Measurements from ENCODE around the gene CEMIP2. TPM values are rescaled to one million over a fixed set of nuclear protein-coding genes. Genes with fewer than 3 reads are reported as not detected.
"Not testable (repeated sequence)": the region's sequence is repeated elsewhere in the genome, so short reads cannot be mapped to it uniquely, and the experiment has no call there.

CEMIP2 gene
- total RNA-seq, 1 experiment from 2014 or later = 40.5 TPM

DNA sequence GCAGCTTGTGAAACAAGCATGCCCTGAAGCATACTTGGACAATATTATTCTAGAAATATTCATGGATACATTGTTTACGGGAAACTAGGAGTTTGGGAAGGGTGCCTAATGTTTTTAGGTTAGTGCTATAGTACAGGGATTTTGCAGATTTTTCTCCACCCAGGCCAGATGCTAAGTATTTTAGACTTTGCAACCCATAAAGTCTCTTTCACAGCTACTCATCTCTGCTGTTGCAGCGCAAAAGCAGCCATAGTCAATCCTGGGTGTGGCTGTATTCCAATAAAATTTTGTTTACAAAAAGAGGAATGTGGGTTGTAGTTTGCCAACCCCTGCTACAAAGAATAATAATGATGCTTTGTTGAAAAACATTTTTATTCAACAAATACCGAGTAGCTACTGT, 106.2 kb downstream of the CEMIP2 start (continued):
- no peak for TF ChIP-seq ZBTB21 (CRISPR knock-in tag; IDR thresholded peaks at IDR 0.05; ENCODE audit: borderline replicate concordance)

DNA sequence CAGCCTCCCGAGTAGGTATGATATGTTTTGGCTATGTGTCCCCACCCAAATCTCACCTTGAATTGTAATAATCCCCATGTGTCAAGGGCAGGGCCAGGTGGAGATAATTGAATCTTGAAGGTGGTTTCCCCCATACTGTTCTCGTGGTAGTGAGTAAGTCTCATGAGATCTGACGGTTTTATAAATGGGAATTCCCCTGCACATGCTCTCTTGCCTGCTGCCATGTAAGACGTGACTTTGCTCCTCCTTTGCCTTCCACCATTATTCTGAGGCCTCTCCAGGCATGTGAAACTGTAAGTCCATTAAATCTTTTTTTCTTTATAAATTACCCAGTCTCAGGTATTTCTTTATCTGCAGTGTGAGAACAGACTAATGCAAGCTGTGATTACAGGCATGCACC, 111.0 kb downstream of the CEMIP2 start:
- ATAC-seq; H3K36me3 Mint-ChIP-seq; POLR2A ChIA-PET; H3K27ac Mint-ChIP-seq; H3K9me3 Mint-ChIP-seq; DNase-seq (ENCODE audit: low spot score); H3K27me3 Mint-ChIP-seq (ENCODE audit: low read depth); H3K4me3 Mint-ChIP-seq; H3K4me1 Mint-ChIP-seq; CTCF ChIA-PET: not testable (repeated sequence)

DNA sequence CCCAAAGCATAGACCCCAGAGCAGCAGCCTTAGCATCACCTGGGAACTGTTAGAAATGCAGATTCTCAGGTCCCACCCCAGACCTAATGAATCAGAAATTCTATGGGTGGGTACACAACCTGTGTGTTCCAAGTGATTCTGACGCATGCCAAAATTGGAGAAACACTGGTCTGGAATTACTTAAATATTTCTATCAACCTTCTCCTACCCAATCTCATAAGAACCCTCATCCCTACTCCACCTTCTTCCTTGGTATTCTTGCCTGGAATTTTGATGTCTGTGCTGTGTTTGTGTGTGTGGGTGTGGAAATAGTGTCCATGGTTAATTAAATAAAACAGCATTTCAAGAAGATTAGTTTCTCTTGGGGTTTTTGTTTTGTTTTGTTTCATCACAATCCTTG, 111.8 kb downstream of the CEMIP2 start:
- Mint-ChIP-seq H3K4me1 (peaks cover 3% of the 10 kb centered on the region; the same call in 1 of the 2 replicates), H3K4me3 (no peak overlapping the region), H3K36me3 (no peaks in the 10 kb centered on the region), H3K27ac (no peak overlapping the region), H3K9me3 (peaks cover 10% of the 10 kb centered on the region; the same call in 1 of the 2 replicates), H3K27me3 (ENCODE audit: low read depth) (no peaks in the 10 kb centered on the region; the same call in 1 of the 2 replicates)
- POLR2A ChIA-PET = no interaction called here
- CTCF ChIA-PET = no interaction called here
- ATAC-seq (no peak), DNase-seq (ENCODE audit: low spot score) (no peak)
- no peak for TF ChIP-seq MXD4 (CRISPR knock-in tag; IDR thresholded peaks at IDR 0.05; ENCODE audit: borderline replicate concordance)
- TF ChIP-seq, protein P1, sequence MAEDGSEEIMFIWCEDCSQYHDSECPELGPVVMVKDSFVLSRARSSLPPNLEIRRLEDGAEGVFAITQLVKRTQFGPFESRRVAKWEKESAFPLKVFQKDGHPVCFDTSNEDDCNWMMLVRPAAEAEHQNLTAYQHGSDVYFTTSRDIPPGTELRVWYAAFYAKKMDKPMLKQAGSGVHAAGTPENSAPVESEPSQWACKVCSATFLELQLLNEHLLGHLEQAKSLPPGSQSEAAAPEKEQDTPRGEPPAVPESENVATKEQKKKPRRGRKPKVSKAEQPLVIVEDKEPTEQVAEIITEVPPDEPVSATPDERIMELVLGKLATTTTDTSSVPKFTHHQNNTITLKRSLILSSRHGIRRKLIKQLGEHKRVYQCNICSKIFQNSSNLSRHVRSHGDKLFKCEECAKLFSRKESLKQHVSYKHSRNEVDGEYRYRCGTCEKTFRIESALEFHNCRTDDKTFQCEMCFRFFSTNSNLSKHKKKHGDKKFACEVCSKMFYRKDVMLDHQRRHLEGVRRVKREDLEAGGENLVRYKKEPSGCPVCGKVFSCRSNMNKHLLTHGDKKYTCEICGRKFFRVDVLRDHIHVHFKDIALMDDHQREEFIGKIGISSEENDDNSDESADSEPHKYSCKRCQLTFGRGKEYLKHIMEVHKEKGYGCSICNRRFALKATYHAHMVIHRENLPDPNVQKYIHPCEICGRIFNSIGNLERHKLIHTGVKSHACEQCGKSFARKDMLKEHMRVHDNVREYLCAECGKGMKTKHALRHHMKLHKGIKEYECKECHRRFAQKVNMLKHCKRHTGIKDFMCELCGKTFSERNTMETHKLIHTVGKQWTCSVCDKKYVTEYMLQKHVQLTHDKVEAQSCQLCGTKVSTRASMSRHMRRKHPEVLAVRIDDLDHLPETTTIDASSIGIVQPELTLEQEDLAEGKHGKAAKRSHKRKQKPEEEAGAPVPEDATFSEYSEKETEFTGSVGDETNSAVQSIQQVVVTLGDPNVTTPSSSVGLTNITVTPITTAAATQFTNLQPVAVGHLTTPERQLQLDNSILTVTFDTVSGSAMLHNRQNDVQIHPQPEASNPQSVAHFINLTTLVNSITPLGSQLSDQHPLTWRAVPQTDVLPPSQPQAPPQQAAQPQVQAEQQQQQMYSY (CRISPR knock-in tag; IDR thresholded peaks at IDR 0.05) = no peak
- no peak for TF ChIP-seq ZNF219 (CRISPR knock-in tag; IDR thresholded peaks at IDR 0.05; ENCODE audit: borderline replicate concordance)
- TF ChIP-seq CREM (CRISPR knock-in tag; IDR thresholded peaks at IDR 0.05) = no peak
- TF ChIP-seq, protein P2, sequence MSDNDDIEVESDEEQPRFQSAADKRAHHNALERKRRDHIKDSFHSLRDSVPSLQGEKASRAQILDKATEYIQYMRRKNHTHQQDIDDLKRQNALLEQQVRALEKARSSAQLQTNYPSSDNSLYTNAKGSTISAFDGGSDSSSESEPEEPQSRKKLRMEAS (CRISPR knock-in tag; IDR thresholded peaks at IDR 0.05) = no peak
- TF ChIP-seq, protein P3, sequence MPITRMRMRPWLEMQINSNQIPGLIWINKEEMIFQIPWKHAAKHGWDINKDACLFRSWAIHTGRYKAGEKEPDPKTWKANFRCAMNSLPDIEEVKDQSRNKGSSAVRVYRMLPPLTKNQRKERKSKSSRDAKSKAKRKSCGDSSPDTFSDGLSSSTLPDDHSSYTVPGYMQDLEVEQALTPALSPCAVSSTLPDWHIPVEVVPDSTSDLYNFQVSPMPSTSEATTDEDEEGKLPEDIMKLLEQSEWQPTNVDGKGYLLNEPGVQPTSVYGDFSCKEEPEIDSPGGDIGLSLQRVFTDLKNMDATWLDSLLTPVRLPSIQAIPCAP (CRISPR knock-in tag; IDR thresholded peaks at IDR 0.05) = no peak
- TF ChIP-seq, protein P4, sequence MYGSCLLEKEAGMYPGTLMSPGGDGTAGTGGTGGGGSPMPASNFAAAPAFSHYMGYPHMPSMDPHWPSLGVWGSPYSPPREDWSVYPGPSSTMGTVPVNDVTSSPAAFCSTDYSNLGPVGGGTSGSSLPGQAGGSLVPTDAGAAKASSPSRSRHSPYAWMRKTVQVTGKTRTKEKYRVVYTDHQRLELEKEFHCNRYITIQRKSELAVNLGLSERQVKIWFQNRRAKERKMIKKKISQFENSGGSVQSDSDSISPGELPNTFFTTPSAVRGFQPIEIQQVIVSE (CRISPR knock-in tag; IDR thresholded peaks at IDR 0.05; ENCODE audit: borderline replicate concordance) = no peak
- TF ChIP-seq TP53 (CRISPR knock-in tag; IDR thresholded peaks at IDR 0.05) = no peak
- no peak for TF ChIP-seq ZNF121 (CRISPR knock-in tag; IDR thresholded peaks at IDR 0.05)
- TF ChIP-seq, protein P5, sequence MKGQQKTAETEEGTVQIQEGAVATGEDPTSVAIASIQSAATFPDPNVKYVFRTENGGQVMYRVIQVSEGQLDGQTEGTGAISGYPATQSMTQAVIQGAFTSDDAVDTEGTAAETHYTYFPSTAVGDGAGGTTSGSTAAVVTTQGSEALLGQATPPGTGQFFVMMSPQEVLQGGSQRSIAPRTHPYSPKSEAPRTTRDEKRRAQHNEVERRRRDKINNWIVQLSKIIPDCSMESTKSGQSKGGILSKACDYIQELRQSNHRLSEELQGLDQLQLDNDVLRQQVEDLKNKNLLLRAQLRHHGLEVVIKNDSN (CRISPR knock-in tag; IDR thresholded peaks at IDR 0.05) = no peak
- no peak for TF ChIP-seq FOXP1 (CRISPR knock-in tag; IDR thresholded peaks at IDR 0.05; ENCODE audit: borderline replicate concordance)

DNA sequence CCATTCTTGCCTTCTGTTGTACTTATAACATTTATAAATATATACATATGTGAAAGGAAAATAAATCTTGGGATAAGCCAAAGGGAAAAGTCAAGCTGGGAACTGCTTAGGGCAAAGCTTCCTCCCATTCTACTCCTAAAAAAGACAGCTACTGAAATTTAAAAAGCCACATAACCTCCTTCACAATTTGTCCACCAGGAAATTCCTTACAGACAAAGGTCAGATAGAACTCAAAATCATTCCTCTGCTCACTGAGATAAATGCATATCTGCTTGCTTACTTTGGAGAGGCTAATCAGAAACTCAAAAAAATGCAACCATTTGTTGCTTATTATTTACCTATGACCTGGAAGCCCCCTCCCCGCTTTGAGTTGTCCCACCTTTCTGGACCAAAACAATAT, 112.5 kb downstream of the CEMIP2 start:
- ATAC-seq = no peak
- Mint-ChIP-seq H3K9me3 (peaks cover 10% of the 10 kb centered on the region; the same call in 1 of the 2 replicates), H3K27me3 (ENCODE audit: low read depth) (no peaks in the 10 kb centered on the region; the same call in 1 of the 2 replicates), H3K36me3 (no peaks in the 10 kb centered on the region), H3K4me3 (no peak overlapping the region), H3K4me1 (no peaks in the 10 kb centered on the region), H3K27ac (no peak overlapping the region)
- no peak for DNase-seq (ENCODE audit: low spot score)
- CTCF ChIA-PET = no interaction called here
- POLR2A ChIA-PET = no interaction called here
- TF ChIP-seq, protein P6, sequence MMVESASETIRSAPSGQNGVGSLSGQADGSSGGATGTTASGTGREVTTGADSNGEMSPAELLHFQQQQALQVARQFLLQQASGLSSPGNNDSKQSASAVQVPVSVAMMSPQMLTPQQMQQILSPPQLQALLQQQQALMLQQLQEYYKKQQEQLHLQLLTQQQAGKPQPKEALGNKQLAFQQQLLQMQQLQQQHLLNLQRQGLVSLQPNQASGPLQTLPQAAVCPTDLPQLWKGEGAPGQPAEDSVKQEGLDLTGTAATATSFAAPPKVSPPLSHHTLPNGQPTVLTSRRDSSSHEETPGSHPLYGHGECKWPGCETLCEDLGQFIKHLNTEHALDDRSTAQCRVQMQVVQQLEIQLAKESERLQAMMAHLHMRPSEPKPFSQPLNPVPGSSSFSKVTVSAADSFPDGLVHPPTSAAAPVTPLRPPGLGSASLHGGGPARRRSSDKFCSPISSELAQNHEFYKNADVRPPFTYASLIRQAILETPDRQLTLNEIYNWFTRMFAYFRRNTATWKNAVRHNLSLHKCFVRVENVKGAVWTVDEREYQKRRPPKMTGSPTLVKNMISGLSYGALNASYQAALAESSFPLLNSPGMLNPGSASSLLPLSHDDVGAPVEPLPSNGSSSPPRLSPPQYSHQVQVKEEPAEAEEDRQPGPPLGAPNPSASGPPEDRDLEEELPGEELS (CRISPR knock-in tag; IDR thresholded peaks at IDR 0.05) = no peak
- no peak for TF ChIP-seq FOXJ3 (CRISPR knock-in tag; IDR thresholded peaks at IDR 0.05; ENCODE audit: borderline replicate concordance)
- TF ChIP-seq KAT7 (CRISPR knock-in tag; IDR thresholded peaks at IDR 0.05; ENCODE audit: borderline replicate concordance) = no peak
- TF ChIP-seq, protein P7, sequence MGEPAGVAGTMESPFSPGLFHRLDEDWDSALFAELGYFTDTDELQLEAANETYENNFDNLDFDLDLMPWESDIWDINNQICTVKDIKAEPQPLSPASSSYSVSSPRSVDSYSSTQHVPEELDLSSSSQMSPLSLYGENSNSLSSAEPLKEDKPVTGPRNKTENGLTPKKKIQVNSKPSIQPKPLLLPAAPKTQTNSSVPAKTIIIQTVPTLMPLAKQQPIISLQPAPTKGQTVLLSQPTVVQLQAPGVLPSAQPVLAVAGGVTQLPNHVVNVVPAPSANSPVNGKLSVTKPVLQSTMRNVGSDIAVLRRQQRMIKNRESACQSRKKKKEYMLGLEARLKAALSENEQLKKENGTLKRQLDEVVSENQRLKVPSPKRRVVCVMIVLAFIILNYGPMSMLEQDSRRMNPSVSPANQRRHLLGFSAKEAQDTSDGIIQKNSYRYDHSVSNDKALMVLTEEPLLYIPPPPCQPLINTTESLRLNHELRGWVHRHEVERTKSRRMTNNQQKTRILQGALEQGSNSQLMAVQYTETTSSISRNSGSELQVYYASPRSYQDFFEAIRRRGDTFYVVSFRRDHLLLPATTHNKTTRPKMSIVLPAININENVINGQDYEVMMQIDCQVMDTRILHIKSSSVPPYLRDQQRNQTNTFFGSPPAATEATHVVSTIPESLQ (CRISPR knock-in tag; IDR thresholded peaks at IDR 0.05) = no peak
- no peak for TF ChIP-seq JUN (CRISPR knock-in tag; IDR thresholded peaks at IDR 0.05)
- TF ChIP-seq, protein P8, sequence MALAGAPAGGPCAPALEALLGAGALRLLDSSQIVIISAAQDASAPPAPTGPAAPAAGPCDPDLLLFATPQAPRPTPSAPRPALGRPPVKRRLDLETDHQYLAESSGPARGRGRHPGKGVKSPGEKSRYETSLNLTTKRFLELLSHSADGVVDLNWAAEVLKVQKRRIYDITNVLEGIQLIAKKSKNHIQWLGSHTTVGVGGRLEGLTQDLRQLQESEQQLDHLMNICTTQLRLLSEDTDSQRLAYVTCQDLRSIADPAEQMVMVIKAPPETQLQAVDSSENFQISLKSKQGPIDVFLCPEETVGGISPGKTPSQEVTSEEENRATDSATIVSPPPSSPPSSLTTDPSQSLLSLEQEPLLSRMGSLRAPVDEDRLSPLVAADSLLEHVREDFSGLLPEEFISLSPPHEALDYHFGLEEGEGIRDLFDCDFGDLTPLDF (CRISPR knock-in tag; IDR thresholded peaks at IDR 0.05) = no peak
- TF ChIP-seq, protein P9, sequence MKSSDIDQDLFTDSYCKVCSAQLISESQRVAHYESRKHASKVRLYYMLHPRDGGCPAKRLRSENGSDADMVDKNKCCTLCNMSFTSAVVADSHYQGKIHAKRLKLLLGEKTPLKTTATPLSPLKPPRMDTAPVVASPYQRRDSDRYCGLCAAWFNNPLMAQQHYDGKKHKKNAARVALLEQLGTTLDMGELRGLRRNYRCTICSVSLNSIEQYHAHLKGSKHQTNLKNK (CRISPR knock-in tag; IDR thresholded peaks at IDR 0.05) = no peak
